ENCODE measurements around the gene GARNL3. TPM values are rescaled to one million over a fixed set of nuclear protein-coding genes. Genes with fewer than 3 reads are reported as not detected.
A peak's percentile ranks its signal among the peaks of the same experiment; 100 is the strongest.

The GARNL3 gene
- total RNA-seq, 1 experiment from 2014 or later = 11.5 TPM

DNA sequence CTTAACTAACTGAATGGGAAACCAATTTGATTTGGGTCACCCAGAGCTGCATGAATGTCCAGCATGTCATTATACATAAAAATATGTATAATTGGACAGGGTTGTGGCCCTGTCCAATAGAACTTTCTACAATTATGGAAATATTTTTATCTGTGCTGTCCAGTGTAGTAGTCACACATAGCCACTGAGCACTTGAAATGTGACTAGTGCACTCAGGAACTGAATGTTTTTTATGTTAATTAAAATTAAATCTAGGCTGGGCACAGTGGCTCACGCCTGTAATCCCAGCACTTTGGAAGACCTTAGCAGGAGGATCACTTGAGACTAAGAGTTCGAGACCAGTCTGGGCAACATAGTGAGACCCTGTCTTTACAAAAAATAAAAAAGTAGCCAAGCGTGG is 18.6 kb downstream of the GARNL3 start:
- DNase-seq (ENCODE audit: low read depth, low spot score) (no peak), ATAC-seq (no peak)
- Histone ChIP-seq H3K36me3 (ENCODE audit: control insufficient read depth, insufficient read depth, low read length) (no peaks in the 10 kb centered on the region), H3K4me3 (ENCODE audit: low read depth in 2 of 2, low read length in 2 of 2) (no peak overlapping the region), H3K4me1 (ENCODE audit: control insufficient read depth, insufficient read depth, low read length) (no peaks in the 10 kb centered on the region), H3K9me3 (ENCODE audit: control insufficient read depth, insufficient read depth, low read depth, low read length) (no peaks in the 10 kb centered on the region), H3K27ac (ENCODE audit: low read length) (no peak overlapping the region), H3K27me3 (ENCODE audit: control insufficient read depth, insufficient read depth, low read length) (no peaks in the 10 kb centered on the region)
- intact Hi-C loops (cut with micrococcal nuclease; ENCODE audit: unreplicated experiment) (no loop called here), in situ Hi-C loops (cut with HindIII; ENCODE audit: low pct_unique_long_range_greater_than_20kb, low sequenced_read_pairs) (no loop called here)
- ChIA-PET POLR2A (no interaction called here), CTCF (no interaction called here)
- no TSS peak for BruUV-seq (replicated peaks)
- TF ChIP-seq POLR2AphosphoS5 (IDR thresholded peaks at IDR 0.05; ENCODE audit: low read depth, low read length) (no peak), TCF7L2 (IDR thresholded peaks at IDR 0.05; ENCODE audit: low read depth, low read length) (no peak), SIN3A (IDR thresholded peaks at IDR 0.05; ENCODE audit: borderline replicate concordance, insufficient read depth, low read depth, low read length) (no peak)
- TF ChIP-seq, protein P1, sequence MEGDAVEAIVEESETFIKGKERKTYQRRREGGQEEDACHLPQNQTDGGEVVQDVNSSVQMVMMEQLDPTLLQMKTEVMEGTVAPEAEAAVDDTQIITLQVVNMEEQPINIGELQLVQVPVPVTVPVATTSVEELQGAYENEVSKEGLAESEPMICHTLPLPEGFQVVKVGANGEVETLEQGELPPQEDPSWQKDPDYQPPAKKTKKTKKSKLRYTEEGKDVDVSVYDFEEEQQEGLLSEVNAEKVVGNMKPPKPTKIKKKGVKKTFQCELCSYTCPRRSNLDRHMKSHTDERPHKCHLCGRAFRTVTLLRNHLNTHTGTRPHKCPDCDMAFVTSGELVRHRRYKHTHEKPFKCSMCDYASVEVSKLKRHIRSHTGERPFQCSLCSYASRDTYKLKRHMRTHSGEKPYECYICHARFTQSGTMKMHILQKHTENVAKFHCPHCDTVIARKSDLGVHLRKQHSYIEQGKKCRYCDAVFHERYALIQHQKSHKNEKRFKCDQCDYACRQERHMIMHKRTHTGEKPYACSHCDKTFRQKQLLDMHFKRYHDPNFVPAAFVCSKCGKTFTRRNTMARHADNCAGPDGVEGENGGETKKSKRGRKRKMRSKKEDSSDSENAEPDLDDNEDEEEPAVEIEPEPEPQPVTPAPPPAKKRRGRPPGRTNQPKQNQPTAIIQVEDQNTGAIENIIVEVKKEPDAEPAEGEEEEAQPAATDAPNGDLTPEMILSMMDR (IDR thresholded peaks at IDR 0.05) = no peak
- TF ChIP-seq, protein P2, sequence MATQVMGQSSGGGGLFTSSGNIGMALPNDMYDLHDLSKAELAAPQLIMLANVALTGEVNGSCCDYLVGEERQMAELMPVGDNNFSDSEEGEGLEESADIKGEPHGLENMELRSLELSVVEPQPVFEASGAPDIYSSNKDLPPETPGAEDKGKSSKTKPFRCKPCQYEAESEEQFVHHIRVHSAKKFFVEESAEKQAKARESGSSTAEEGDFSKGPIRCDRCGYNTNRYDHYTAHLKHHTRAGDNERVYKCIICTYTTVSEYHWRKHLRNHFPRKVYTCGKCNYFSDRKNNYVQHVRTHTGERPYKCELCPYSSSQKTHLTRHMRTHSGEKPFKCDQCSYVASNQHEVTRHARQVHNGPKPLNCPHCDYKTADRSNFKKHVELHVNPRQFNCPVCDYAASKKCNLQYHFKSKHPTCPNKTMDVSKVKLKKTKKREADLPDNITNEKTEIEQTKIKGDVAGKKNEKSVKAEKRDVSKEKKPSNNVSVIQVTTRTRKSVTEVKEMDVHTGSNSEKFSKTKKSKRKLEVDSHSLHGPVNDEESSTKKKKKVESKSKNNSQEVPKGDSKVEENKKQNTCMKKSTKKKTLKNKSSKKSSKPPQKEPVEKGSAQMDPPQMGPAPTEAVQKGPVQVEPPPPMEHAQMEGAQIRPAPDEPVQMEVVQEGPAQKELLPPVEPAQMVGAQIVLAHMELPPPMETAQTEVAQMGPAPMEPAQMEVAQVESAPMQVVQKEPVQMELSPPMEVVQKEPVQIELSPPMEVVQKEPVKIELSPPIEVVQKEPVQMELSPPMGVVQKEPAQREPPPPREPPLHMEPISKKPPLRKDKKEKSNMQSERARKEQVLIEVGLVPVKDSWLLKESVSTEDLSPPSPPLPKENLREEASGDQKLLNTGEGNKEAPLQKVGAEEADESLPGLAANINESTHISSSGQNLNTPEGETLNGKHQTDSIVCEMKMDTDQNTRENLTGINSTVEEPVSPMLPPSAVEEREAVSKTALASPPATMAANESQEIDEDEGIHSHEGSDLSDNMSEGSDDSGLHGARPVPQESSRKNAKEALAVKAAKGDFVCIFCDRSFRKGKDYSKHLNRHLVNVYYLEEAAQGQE (IDR thresholded peaks at IDR 0.05; ENCODE audit: insufficient read depth in 1 of 2, low read depth in 2 of 2, low read length in 1 of 2) = no peak

DNA sequence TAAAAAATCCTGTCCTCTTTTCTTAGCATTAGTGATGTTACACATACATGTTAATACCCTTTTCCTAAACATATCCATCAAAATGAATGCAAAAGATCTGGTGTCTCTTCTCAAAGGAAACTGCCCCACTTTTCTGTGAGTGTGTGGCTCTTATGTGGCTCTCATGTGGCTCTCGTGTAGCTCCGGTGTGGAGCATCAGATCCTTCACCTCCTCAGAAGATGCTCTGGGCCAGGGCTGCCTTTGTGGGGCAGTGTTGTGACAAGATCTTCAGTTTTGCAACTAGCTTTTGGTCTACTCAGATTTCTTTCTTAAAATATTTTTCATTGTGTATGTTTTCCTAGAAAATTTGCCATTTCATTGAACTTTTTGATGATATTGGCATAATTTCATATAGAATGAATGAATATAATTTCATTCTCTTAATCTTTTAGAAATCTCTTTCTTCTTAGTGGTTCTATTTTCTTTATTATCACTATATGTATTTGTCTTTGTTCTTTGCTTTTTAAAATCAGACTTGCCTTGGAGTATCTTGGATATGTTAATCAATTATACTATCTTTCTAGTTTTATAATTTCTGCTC is 19.4 kb downstream of the GARNL3 start:
- ChIA-PET CTCF (interaction anchor here (0.7 kb wide), 1 partner anchor 172 kb away, joined by 3 read pairs; no protein-coding TSS in a partner anchor), POLR2A (no interaction called here)
- Histone ChIP-seq H3K36me3 (ENCODE audit: control insufficient read depth, insufficient read depth, low read length) (no peaks in the 10 kb centered on the region), H3K4me1 (ENCODE audit: control insufficient read depth, insufficient read depth, low read length) (no peaks in the 10 kb centered on the region), H3K9me3 (ENCODE audit: control insufficient read depth, insufficient read depth, low read depth, low read length) (no peaks in the 10 kb centered on the region), H3K4me3 (ENCODE audit: low read depth in 2 of 2, low read length in 2 of 2) (no peak overlapping the region), H3K27ac (ENCODE audit: low read length) (no peak overlapping the region), H3K27me3 (ENCODE audit: control insufficient read depth, insufficient read depth, low read length) (no peaks in the 10 kb centered on the region)
- in situ Hi-C loops (cut with HindIII; ENCODE audit: low pct_unique_long_range_greater_than_20kb, low sequenced_read_pairs) (no loop called here), intact Hi-C loops (cut with micrococcal nuclease; ENCODE audit: unreplicated experiment) (no loop called here)
- no peak for TF ChIP-seq SIN3A (IDR thresholded peaks at IDR 0.05; ENCODE audit: borderline replicate concordance, insufficient read depth, low read depth, low read length)
- TF ChIP-seq, protein P1 (IDR thresholded peaks at IDR 0.05) = peak; percentile 40; the same call in 1 of the 2 replicates
- BruUV-seq (replicated peaks) = no TSS peak
- no peak; the same call in 1 of the 2 replicates for ATAC-seq
- DNase-seq (ENCODE audit: low read depth, low spot score) = no peak
